ENCODE data around the gene GPHN.

DNA sequence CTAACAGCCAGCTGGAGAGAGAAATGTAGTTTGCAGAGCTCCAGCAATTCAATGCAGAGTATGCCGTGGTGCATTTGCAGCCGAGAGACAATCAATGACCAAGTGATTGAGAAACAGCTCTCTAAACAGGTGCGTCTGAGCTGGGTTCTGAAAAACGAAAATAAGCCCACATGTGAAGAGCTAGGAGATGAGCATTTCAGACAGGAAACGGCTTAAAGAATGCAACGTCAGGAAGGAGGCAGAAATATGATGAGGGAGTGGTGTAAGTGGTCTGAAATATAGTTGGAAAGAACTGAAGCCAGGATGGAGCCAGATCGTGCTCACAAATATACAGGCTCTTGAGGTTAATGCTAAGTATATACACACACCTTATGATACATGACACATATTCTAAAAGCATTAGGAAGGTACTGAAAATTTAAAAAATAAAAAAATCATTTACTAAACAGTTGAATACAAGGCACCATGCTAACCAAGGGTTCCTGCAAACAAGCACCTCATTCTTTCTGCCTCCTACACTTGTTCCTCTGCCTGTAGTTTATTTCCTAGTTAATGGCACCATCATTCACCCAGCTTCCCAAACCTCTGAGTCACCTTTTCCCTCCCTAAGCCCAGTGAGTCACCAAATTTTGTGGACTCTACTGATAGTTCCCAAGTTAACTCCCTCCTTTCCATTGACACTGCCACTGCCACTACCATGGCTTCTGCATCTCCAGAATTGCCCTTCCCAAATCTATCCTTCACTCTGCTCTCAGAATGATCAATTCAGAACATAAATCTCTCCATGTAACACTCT, 679.0 kb downstream of the GPHN start:
- peak; percentile 59; the same call in 1 of the 2 replicates for TF ChIP-seq EP300 (IDR thresholded peaks at IDR 0.05; ENCODE audit: borderline replicate concordance)
- no peak for TF ChIP-seq TAF1 (IDR thresholded peaks at IDR 0.05; ENCODE audit: low read depth)
- TF ChIP-seq YY1 (IDR thresholded peaks at IDR 0.05; ENCODE audit: low read depth): 0 out of 2 replicates have a peak, but pooled peaks have one; percentile 42
- no peak for TF ChIP-seq MAX (IDR thresholded peaks at IDR 0.05)
- TF ChIP-seq FOXM1 (IDR thresholded peaks at IDR 0.05; ENCODE audit: borderline replicate concordance, low read depth): no peak
- TF ChIP-seq CEBPB (IDR thresholded peaks at IDR 0.05): no peak
- no peak for TF ChIP-seq ZBTB7A (IDR thresholded peaks at IDR 0.05; ENCODE audit: low read depth)
- TF ChIP-seq RAD21 (IDR thresholded peaks at IDR 0.05; ENCODE audit: low read depth): no peak
- no peak for TF ChIP-seq CREB1 (IDR thresholded peaks at IDR 0.05; ENCODE audit: low read depth)
- no peak for TF ChIP-seq REST (IDR thresholded peaks at IDR 0.05; ENCODE audit: low read depth)
- TF ChIP-seq, protein P1, sequence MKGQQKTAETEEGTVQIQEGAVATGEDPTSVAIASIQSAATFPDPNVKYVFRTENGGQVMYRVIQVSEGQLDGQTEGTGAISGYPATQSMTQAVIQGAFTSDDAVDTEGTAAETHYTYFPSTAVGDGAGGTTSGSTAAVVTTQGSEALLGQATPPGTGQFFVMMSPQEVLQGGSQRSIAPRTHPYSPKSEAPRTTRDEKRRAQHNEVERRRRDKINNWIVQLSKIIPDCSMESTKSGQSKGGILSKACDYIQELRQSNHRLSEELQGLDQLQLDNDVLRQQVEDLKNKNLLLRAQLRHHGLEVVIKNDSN (IDR thresholded peaks at IDR 0.05): no peak
- peak; percentile 51; the same call in 1 of the 2 replicates for TF ChIP-seq TCF12 (IDR thresholded peaks at IDR 0.05; ENCODE audit: low read depth)
- TF ChIP-seq TEAD4 (IDR thresholded peaks at IDR 0.05): peak; percentile 42; the same call in 1 of the 2 replicates

All from Ishikawa (cell line).